NCI-H69 (cell line): ENCODE results near the gene GCLC.
"Not testable (repeated sequence)": the region's sequence is repeated elsewhere in the genome, so short reads cannot be mapped to it uniquely, and the experiment has no call there.

Experiments used
- DNase-seq: peaks from one replicate; lab custom pipeline; 2025; lab: John Stamatoyannopoulos, UW

GCLC gene

DNA sequence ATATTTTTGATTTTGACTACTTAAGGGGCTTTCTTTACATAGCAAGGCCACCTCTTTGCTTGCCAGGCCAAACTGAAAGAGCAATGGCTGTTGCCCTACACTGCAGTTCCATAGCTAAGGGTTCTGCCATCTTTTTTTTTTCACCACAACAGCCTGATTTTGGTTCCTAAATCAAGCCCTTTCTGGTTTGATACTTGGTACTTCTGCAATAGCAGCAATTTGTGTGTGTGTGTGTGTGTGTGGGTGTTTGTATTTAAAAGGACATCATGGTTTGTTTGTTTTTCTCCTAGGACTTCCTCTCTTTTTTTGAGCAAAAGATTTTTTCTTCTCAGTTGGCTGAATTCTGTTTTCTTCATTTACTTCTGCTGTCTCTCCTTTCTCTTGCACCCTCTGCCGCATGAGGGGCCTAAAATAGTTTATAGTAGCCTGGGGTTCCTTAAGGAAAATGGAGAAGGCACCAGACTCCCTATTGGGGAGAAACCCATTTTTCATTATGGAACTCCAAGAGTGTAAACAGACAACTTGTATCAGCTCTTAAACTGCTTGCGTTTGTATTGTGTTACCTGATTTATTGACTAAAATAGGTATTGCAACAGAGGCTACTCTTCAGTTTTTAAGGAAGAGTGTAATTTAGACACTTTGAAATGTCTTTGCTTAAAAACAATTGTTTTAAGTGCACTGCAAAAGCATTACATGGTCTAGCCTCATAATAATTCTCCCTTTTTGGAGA lies 12.2 kb upstream of the GCLC start:
- no peak for DNase-seq

DNA sequence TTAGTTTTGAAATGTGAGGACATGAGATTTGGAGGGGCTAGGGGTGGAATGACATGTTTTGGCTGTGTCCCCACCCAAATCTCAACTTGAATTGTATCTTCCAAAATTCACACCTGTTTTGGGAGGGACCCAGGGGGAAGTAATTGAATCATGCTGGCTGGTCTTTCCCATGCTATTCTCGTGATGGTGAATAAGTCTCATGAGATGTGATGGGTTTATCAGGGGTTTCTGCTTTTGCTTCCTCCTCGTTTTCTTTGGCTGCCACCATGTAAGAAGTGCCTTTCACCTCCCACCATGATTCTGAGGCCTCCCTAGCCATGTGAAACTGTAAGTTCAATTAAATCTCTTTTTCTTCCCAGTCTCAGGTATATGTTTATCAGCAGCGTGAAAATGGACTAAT lies 8.7 kb upstream of the GCLC start:
- DNase-seq, result not testable (repeated sequence)

DNA sequence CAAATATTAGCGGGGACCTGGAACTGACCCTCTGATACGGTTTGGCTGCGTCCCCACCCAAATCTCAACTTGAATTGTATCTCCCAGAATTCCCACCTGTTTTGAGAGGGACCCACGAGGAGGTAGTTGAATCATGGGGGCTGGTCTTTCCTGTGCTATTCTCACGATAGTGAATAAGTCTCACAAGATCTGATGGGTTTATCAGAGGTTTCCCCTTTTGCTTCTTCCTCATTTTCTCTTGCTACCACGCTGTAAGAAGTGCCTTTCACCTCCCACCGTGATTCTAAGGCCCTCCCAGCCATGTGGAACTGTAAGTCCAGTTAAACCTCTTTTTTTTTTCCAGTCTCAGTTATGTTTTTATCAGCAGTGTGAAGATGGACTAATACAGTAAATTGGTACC lies 6.8 kb upstream of the GCLC start:
- not testable (repeated sequence) for DNase-seq

DNA sequence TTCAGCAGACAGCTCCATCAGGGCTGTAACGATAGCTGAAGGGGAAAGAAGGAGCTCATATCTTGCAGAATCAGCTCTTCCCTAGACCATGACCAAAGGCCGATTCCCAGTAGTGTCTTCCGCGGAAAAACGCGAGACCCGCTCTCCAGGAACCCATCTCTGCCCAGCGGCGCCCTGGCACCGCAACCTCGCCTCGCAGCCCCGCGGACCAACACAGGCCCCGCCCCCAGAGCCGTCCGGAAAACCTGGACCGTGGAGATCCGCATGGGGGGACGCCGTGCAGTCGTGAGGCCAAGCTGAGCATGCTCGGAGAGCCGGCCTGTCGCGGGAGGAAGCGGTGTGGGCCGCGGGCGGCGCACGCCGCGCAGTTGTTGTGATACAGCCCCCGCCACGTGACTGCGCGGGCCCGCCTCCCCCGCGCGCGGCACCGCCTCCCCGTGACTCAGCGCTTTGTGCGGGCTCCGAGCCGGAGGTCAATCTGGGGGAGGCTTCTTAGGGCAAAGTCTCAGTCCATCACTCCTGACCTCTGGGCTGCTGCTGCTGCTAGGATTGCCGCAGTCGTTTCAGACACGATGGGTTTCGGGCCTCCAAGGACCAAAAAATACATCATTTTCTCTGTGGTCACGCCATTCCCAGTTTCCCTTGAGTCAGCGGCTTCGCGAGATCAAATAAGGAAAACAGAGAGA lies 3.1 kb upstream of the GCLC start:
- DNase-seq, result peak; percentile 99

DNA sequence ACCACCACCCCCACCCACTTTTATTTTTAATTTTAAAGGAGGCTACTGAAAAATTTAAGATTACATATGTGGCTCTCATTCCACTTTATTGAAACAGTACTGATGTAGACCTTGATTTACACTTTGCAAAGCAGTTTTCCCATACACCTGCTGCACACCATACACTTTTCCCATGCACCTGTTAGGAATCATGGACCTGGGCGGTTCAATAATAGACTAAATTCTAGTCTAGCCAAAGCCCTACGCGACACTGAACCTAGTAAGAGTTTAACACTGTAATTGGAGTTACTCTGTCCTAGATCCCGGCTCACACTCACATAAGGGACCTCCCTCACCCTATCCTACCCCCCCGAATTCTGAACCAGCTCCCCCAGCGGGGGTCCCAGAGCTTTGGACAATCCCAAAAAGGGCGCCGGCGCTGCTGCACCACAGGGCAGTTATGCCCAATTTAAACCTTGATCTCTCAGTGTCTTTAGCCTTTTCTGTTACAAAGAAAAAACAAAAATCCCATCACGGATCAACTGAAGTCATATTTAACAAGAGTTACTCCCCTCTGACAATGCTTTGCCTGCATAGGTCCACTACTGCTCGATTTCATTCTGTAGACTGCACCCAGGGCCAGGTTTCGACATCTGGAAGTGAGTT lies 2.4 kb upstream of the GCLC start:
- DNase-seq, result peak; percentile 73

GRCh38 chr6:53546281-53546680 lies 1.4 kb upstream of the GCLC start:
- DNase-seq, result no peak

DNA sequence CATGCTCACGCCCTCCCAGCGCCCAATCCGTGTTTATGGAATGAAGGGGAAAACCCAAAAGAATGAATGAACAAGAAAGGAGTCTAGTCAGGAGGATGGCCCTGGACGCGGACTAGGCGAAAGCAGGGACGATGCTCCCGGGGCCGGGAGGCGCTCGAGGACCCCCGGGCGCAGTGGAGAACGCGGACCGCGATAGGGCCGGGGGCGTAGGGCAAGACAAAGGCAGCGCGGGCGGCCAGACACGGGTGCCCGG lies 758 bp downstream of the GCLC start:
- peak; percentile 67 for DNase-seq

DNA sequence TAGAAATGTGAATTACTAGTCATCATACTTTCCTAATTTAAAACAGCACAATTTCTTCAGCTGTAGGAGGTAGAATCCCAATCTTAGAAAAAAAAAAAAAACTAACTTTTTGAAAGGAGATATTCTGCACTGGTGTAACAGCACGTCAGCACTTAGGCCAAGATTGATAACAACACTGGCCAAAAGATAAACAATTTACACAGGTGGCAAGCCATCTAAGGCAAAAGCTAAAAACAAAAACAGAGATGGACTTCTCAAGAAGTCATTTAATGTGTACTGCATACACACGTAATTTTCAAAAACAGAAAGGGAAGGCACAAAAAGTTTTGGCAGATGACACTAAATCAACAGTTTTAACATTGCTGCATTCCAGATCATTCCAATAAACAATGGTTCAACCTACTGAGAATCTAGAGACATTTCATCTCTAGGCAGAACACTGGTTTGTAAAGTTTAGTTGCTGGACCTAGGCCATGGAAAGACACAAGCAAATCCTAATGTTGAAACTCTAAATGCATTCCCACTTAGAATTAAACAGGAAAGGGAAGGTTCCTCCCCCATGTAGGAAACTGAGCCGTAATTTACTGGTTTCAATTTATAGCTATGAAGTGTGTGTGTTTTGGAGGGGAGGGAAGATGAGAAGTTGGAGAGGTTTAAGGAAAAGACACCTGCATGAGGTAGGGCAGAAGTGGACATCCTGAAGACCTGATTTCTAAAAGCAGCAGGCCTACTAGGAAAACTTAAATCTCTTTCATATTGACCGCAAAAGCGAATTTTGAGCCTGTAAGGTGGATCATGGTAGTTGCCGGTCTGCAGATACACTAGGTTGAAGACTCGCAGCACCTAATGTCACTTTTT lies 1.3 kb downstream of the GCLC start:
- peak; percentile 55 for DNase-seq

- no peak for DNase-seq
Measured at GRCh38 chr6:53541900-53542299, 3.0 kb downstream of the GCLC start.

GRCh38 chr6:53540129-53540692 lies 4.7 kb downstream of the GCLC start:
- no peak for DNase-seq

DNA sequence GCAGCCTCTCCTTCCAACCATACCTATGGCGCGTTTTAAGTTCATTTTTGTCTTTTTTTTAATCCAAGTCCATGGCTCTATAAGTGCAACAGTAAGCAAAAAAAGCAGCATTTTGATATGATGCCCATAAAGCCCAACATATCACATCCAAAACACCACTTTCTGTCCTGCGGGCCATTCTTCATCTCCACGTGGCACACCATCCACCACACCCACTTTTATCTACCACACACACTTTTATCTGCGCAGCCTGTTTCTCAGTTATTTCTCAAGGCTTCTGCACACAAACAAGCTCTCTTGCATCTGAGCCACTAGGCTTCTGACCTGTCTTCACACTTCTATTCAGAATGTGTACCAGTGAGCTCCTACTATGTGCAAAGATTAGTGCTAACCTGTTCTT lies 5.3 kb downstream of the GCLC start:
- no peak for DNase-seq

GRCh38 chr6:53536561-53536960 lies 8.3 kb downstream of the GCLC start:
- DNase-seq, result no peak

DNA sequence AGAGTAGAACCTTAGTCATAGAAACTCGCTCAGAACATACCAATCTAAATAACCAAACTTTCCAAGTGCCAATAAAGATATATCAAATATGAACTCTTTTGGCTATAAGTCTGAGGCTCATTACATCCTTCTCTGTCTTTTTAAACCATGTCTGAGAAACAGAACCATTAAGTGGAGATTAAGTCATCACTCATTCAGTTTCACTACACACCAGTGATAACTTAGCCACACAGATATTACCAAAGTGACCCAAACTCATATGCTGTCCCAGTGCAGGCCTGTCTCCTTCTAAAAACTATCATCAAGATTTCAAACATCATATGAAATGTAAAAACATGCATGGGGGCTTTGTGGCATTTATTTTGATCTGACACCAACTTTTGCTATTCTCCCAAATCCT lies 12.0 kb downstream of the GCLC start:
- DNase-seq, result no peak

- DNase-seq, result no peak
Measured at GRCh38 chr6:53532061-53532797, 12.7 kb downstream of the GCLC start.

DNA sequence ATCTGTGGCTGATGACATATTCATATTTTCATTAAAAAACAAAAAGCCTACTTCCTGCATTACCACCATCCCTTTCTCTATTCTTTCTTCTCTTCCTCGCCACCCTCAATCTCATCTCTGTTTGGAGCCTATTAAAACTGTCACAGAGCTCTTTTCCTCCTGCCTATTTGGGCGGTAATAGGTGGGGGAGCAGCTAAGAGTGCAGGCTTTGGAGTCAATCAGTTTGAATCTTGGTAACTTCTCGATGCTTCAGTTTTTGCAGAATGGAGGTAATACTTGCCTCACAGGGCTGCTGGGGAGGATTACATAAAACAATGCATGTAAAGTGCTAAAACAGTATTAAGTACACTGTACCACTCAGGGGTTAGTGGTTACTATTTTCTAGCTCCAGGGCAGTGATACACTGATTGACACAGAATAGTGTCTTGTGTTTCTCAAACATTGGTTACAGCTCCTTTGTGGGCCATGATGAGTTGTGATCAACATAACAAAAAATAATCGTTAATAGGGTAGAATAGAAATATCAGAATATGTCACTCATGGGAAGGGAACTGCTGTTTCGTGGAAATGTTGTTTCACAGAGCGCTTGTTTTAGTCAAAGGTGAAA lies 14.0 kb downstream of the GCLC start:
- no peak for DNase-seq

GRCh38 chr6:53530346-53530745 lies 14.6 kb downstream of the GCLC start:
- no peak for DNase-seq

- DNase-seq, result no peak
Measured at GRCh38 chr6:53529324-53530036, 15.4 kb downstream of the GCLC start.

- no peak for DNase-seq
Measured at GRCh38 chr6:53528107-53528506, 16.8 kb downstream of the GCLC start.

DNA sequence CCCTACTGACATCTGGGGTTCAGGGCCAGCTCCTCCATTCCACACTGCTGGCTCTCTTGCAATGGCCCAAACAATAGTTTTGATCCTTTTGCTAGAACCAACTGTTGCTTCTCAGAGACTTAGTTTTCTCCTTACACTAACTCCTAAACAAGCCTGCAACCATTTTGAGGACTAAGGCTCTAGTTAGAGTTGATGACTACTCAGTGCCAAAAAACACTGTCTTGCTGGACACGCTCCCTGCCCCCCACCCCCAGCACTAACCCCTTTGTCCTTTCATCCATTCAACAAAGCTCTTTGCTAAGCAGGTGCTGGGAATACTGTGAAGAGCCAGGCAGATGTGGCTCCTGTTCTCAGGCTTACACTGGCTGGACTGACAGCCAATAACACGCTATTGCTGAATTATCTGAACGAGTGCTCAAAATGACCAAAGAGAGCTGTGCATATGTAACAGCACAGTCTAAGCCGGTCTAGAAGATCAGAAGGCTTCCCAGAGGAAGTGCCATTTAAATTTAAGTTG lies 17.6 kb downstream of the GCLC start:
- DNase-seq, result peak; percentile 60

- peak; percentile 34 for DNase-seq
Measured at GRCh38 chr6:53526000-53526399, 18.9 kb downstream of the GCLC start.
